HepG2 (cell line): Measurements from ENCODE around the gene SLC2A13. TPM values are rescaled to one million over a fixed set of nuclear protein-coding genes. Genes with fewer than 3 reads are reported as not detected.

Experiments used
- ATAC-seq: fragments of 200-7000 bp; cut with Tn5 transposase; 3 replicates; pipeline ENCODE4 v1.9.1; 2020; ENCODE audit warnings: mild to moderate bottlenecking, moderate library complexity
- BruUV-seq: library from RNA; stranded (reverse); fragments of 400-500 nt; replicated peaks from 2 replicates; lab custom pipeline; 2021; lab: Mats Ljungman, UMichigan
- CTCF ChIA-PET: fragments of 300-600 bp; formaldehyde crosslinking; extraction: SDS; loops from one replicate; lab custom pipeline; 2021; ENCODE audit warnings: low total read pairs, inconsistent platforms, low intra/inter-chr PET ratio; lab: Yijun Ruan, JAX
- POLR2A ChIA-PET: fragments of 350-600 bp; sonication (Branson Sonifier 250); formaldehyde crosslinking; loops from one replicate; lab custom pipeline; 2020; ENCODE audit warnings: antibody characterized with exemption, inconsistent platforms; lab: Yijun Ruan, JAX
- DNase-seq: peaks from one replicate; pipeline ENCODE4 v3.0.0-alpha.2; 2015; ENCODE audit warnings: low spot score
- FAIRE-seq: peaks from 3 replicates; lab custom pipeline; 2011; peaks lifted over from hg19 to GRCh38; lab: Jason Lieb, UNC
- H2AFZ ChIP-seq: one replicate; pipeline ENCODE4 v1.6.1; 2011; ENCODE audit warnings: low read length, inconsistent platforms
- H3K27ac ChIP-seq: fragments of 300-600 bp; 3 replicates; pipeline ENCODE4 v1.8.0; 2011; ENCODE audit warnings: mixed run types, mild to moderate bottlenecking, mixed read lengths, low read length, inconsistent platforms; ENCODE audit not compliant: insufficient read depth; ENCODE audit errors: extremely low read length
- H3K27me3 ChIP-seq, 2 experiments: fragments of 200-600 bp in 1 of 2; 2 replicates in 1 of 2; 3 replicates in 1 of 2; pipeline versions ENCODE4 v1.6.0 to v1.8.0; 2011; ENCODE audit warnings: low read length in 2 of 2, mild to moderate bottlenecking in 2 of 2, moderate library complexity in 2 of 2, inconsistent platforms in 1 of 2; ENCODE audit not compliant: insufficient read depth in 2 of 2, control insufficient read depth in 1 of 2
- H3K36me3 ChIP-seq, 2 experiments: fragments of 200-600 bp in 1 of 2; replicated peaks in 1 of 2; 2 replicates in 1 of 2; 3 replicates in 1 of 2; pipeline versions ENCODE4 v1.5.1 to v1.8.0; 2011; ENCODE audit warnings: low read length in 2 of 2, inconsistent platforms in 1 of 2; ENCODE audit not compliant: insufficient read depth in 2 of 2, control insufficient read depth in 1 of 2
- H3K4me1 ChIP-seq: 2 replicates; pipeline ENCODE4 v1.5.1; 2012; ENCODE audit warnings: low read length, inconsistent platforms; ENCODE audit not compliant: insufficient read depth
- H3K4me2 ChIP-seq: 2 replicates; pipeline ENCODE4 v1.6.0; 2011; ENCODE audit warnings: low read depth, low read length, inconsistent platforms
- H3K4me3 ChIP-seq, 3 experiments: fragments of 200-600 bp in 1 of 3; sonication (generic), shearing (Covaris generic) in 1 of 3; replicated peaks in 1 of 3; 2 replicates each; pipeline ENCODE4 v1.5.1; 2011 to 2016; ENCODE audit warnings: low read length in 3 of 3, inconsistent platforms in 2 of 3, low read depth in 2 of 3, mild to moderate bottlenecking in 2 of 3, control low read depth in 1 of 3, mixed read lengths in 1 of 3; ENCODE audit not compliant: insufficient read depth in 1 of 3
- H3K79me2 ChIP-seq: one replicate; pipeline ENCODE4 v1.6.1; 2011; ENCODE audit warnings: low read length, inconsistent platforms; ENCODE audit not compliant: insufficient read depth
- H3K9ac ChIP-seq: 2 replicates; pipeline ENCODE4 v1.6.0; 2011; ENCODE audit warnings: mild to moderate bottlenecking, low read depth, low read length, inconsistent platforms; ENCODE audit not compliant: insufficient read depth
- H3K9me3 ChIP-seq: 2 replicates; pipeline ENCODE4 v1.5.1; 2012; ENCODE audit warnings: mild to moderate bottlenecking, low read length
- H4K20me1 ChIP-seq: 2 replicates; pipeline ENCODE4 v1.6.0; 2011; ENCODE audit warnings: inconsistent platforms, mild to moderate bottlenecking, low read length, moderate library complexity; ENCODE audit not compliant: insufficient read depth
- DMAP1 ChIP-seq: IDR thresholded peaks from 2 replicates; pipeline ENCODE4 v1.6.1; 2016
- ELF1 ChIP-seq: sonication (generic); formaldehyde crosslinking; IDR thresholded peaks from 2 replicates; pipeline ENCODE4 v1.4.0; 2020; ENCODE audit warnings: missing genetic modification reagents
- KLF9 ChIP-seq: IDR thresholded peaks from 2 replicates; pipeline ENCODE4 v1.6.1; 2016; ENCODE audit warnings: low read depth
- MED1 ChIP-seq: sonication (generic); formaldehyde crosslinking; IDR thresholded peaks from 2 replicates; pipeline ENCODE4 v1.4.0; 2020; ENCODE audit warnings: missing genetic modification reagents
- REXO4 ChIP-seq: sonication (generic); formaldehyde crosslinking; IDR thresholded peaks from 2 replicates; pipeline ENCODE4 v1.8.0; 2022; ENCODE audit warnings: missing genetic modification reagents, mild to moderate bottlenecking, borderline replicate concordance
- RNF2 ChIP-seq: fragments of 450-650 bp; conservative IDR thresholded peaks from 2 replicates; pipeline ENCODE4 v1.6.1; 2016; ENCODE audit warnings: low read depth
- SRSF4 ChIP-seq: fragments of 200-400 bp; formaldehyde crosslinking; IDR thresholded peaks from one replicate; pipeline ENCODE4 v1.6.1; 2018; ENCODE audit warnings: mild to moderate bottlenecking, low read depth, low read length, moderate library complexity; ENCODE audit not compliant: poor library complexity, severe bottlenecking
- THYN1 ChIP-seq: sonication (generic); formaldehyde crosslinking; IDR thresholded peaks from 2 replicates; pipeline ENCODE4 v1.8.1; 2023; ENCODE audit warnings: low read depth, mild to moderate bottlenecking, moderate library complexity, missing genetic modification reagents, borderline replicate concordance
- ZNF556 ChIP-seq: sonication (generic); formaldehyde crosslinking; IDR thresholded peaks from 2 replicates; pipeline ENCODE4 v1.4.0; 2020; ENCODE audit warnings: mild to moderate bottlenecking, missing genetic modification reagents, borderline replicate concordance
- ZNF574 ChIP-seq: sonication (generic); formaldehyde crosslinking; IDR thresholded peaks from 2 replicates; pipeline ENCODE4 v1.4.0; 2020; ENCODE audit warnings: missing genetic modification reagents
- ZNF672 ChIP-seq: sonication (generic); formaldehyde crosslinking; IDR thresholded peaks from 2 replicates; pipeline ENCODE4 v1.8.1; 2022; ENCODE audit warnings: missing genetic modification reagents
- ZSCAN20 ChIP-seq: sonication (generic); formaldehyde crosslinking; IDR thresholded peaks from 2 replicates; pipeline ENCODE4 v1.4.0; 2020; ENCODE audit warnings: missing genetic modification reagents, mild to moderate bottlenecking, borderline replicate concordance
- WGBS: methylation state at CpG from one replicate; pipeline ENCODE4 v1.1.6; 2017; ENCODE audit warnings: low lambda C conversion rate; 5-methylcytosine and 5-hydroxymethylcytosine counted together
- in situ Hi-C: cut with HindIII; loops from 2 replicates; pipeline ENCODE4 v1.10.0; 2017; ENCODE audit warnings: low pct_unique_long_range_greater_than_20kb; ENCODE audit not compliant: extremely low pct_ligation_motif_present
- intact Hi-C: fragments of 100-400 bp; cut with micrococcal nuclease; formaldehyde crosslinking; loops from one replicate; pipeline ENCODE4 v1.10.0; 2022; ENCODE audit not compliant: unreplicated experiment
- polyA plus RNA-seq, 8 experiments: library from polyadenylated mRNA; depleted of rRNA in 3 of 8; stranded (reverse) in 7 of 8; unstranded in 1 of 8; fragments of >200 nt; fragmentation: Illumina TruSeq in 4 of 8; extraction: Trizol in 4 of 8; gene quantifications; 2 replicates each; pipeline versions ENCODE4 v1.2.1 to v1.2.3, GENCODE V29; 2011 to 2016; ENCODE audit warnings: low read depth in 4 of 8, missing spikeins in 1 of 8, mixed read lengths in 1 of 8; ENCODE audit not compliant: insufficient read depth in 1 of 8
- total RNA-seq, 5 experiments: library from RNA; depleted of rRNA; stranded (reverse); fragments of >200 nt; fragmentation: Illumina TruSeq; extraction: Trizol; gene quantifications; 2 replicates each; pipeline ENCODE4 v1.2.3, GENCODE V29; 2016; ENCODE audit warnings: low read depth in 1 of 5
- TF ChIP-seq, protein P1 (sequence below): sonication (generic); formaldehyde crosslinking; IDR thresholded peaks from 2 replicates; pipeline ENCODE4 v1.5.1; 2020; ENCODE audit warnings: mild to moderate bottlenecking, missing genetic modification reagents, borderline replicate concordance
- TF ChIP-seq, protein P2 (sequence below): sonication (generic); formaldehyde crosslinking; IDR thresholded peaks from 2 replicates; pipeline ENCODE4 v1.5.0; 2020; ENCODE audit warnings: missing genetic modification reagents, mild to moderate bottlenecking, borderline replicate concordance

Gene SLC2A13
- total and polyA plus RNA-seq, 2 of the 13 experiments (the other 11 are each of a cell fraction or from before 2014, with no cell fraction given) = 5.5 to 6.0 TPM

- Histone ChIP-seq H3K9me3 (peaks cover 3% of the 10 kb centered on the region; the same call in 1 of the 2 replicates), H3K27ac (no peak overlapping the region), H3K79me2 (no peaks in the 10 kb centered on the region), H4K20me1 (no peaks in the 10 kb centered on the region), H3K4me2 (no peak overlapping the region), H3K4me1 (no peaks in the 10 kb centered on the region), H3K4me3 (no peak overlapping the region), H3K27me3 (no peaks in the 10 kb centered on the region), H3K36me3 (no peaks in the 10 kb centered on the region), H3K9ac (no peak overlapping the region)
- POLR2A ChIA-PET = no interaction called here
- CTCF ChIA-PET = no interaction called here
- intact Hi-C loops = loop anchor here (10.0 kb wide), 1 partner anchor 61 kb away; no protein-coding TSS in a partner anchor
- FAIRE-seq (no peak), DNase-seq (no peak)
- TF ChIP-seq ELF1 (CRISPR knock-in tag) (no peak), MED1 (CRISPR knock-in tag) (no peak), ZSCAN20 (CRISPR knock-in tag) (no peak), REXO4 (CRISPR knock-in tag) (no peak), RNF2 (no peak), DMAP1 (CRISPR knock-in tag) (no peak)
- TF ChIP-seq, all 625 proteins: peak for 0
- no peak overlapping the region for H2AFZ ChIP-seq
- no TSS peak for BruUV-seq
- ATAC-seq = no peak
- 9% methylated on average over 1 of the region's 1 CpG for WGBS
- in situ Hi-C loops = no loop called here
These were observed 362.2 kb downstream of the SLC2A13 start for GRCh38 chr12:39743655-39744054.

DNA sequence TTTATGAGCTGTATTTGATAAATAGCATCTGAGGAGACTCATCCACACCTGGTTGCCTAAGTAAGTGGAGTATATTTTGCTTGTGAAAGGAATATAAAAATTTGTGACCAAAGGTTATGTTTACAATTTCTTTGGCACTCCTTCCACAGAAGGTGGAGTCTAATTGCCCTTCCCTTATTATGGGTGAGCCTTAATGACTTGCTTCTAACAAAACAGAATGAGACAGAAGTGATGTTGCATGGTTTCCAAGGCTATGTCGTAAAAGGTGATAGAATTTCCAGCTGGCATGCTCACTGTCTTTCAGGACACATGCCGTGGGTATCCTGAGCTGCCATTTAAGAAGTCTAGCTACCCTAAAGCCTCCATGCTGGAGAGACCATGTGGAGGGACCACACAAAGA is 369.5 kb downstream of the SLC2A13 start:
- H3K4me1 ChIP-seq = no peaks in the 10 kb centered on the region
- no peak for DNase-seq
- no peak overlapping the region for H2AFZ ChIP-seq
- in situ Hi-C loops = no loop called here
- no peak for FAIRE-seq
- H3K27me3 ChIP-seq = no peaks in the 10 kb centered on the region
- H3K36me3 ChIP-seq = no peaks in the 10 kb centered on the region
- H3K79me2 ChIP-seq = no peaks in the 10 kb centered on the region
- no peak overlapping the region for H3K4me3 ChIP-seq
- no peak for ATAC-seq
- BruUV-seq = no TSS peak
- 0% methylated on average over 2 of the region's 2 CpGs for WGBS
- no peak overlapping the region for H3K27ac ChIP-seq
- CTCF ChIA-PET = no interaction called here
- POLR2A ChIA-PET = no interaction called here
- H4K20me1 ChIP-seq = no peaks in the 10 kb centered on the region
- intact Hi-C loops = no loop called here
- peaks cover 22% of the 10 kb centered on the region for H3K9me3 ChIP-seq
- no peak overlapping the region for H3K9ac ChIP-seq
- no peak overlapping the region for H3K4me2 ChIP-seq
- TF ChIP-seq THYN1 (CRISPR knock-in tag) (no peak), ZNF556 (CRISPR knock-in tag) (no peak), SRSF4 (no peak), ZNF672 (CRISPR knock-in tag) (no peak), ZNF574 (CRISPR knock-in tag) (no peak), KLF9 (CRISPR knock-in tag) (no peak)
- TF ChIP-seq, protein P1, sequence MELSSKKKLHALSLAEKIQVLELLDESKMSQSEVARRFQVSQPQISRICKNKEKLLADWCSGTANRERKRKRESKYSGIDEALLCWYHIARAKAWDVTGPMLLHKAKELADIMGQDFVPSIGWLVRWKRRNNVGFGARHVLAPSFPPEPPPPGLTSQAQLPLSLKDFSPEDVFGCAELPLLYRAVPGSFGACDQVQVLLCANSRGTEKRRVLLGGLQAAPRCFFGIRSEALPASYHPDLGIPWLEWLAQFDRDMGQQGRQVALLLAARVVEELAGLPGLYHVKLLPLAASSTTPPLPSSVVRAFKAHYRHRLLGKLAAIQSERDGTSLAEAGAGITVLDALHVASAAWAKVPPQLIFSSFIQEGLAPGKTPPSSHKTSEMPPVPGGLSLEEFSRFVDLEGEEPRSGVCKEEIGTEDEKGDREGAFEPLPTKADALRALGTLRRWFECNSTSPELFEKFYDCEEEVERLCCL = no peak
- TF ChIP-seq, protein P2, sequence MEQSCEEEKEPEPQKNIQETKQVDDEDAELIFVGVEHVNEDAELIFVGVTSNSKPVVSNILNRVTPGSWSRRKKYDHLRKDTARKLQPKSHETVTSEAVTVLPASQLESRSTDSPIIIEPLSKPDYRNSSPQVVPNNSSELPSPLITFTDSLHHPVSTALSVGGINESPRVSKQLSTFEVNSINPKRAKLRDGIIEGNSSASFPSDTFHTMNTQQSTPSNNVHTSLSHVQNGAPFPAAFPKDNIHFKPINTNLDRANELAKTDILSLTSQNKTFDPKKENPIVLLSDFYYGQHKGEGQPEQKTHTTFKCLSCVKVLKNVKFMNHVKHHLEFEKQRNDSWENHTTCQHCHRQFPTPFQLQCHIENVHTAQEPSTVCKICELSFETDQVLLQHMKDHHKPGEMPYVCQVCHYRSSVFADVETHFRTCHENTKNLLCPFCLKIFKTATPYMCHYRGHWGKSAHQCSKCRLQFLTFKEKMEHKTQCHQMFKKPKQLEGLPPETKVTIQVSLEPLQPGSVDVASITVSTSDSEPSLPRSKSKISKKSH (CRISPR knock-in tag) = no peak
